Measurements from ENCODE around the gene ZBTB34.

Gene ZBTB34

DNA sequence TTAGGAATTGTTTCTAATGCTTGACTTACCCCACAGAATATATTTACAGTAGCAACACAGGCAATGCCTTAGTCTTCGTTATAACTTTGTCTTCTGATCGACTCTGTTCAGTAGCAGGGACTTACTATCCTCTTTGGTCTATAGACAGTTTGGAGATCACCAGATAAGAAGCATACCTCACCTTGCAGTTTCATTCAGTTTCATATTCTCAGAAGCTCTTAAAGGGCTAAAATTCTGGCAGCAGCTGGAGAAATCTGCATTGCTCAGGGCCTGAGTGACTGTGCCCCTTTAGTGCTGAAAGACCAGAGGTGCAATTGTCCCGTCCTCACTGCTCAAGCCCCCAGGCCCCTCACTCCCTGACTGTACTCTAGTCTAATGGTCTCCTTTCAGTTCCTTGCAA lies 29.6 kb upstream of the ZBTB34 start:
- peaks cover under 1% of the 10 kb centered on the region for H3K4me1 ChIP-seq (ENCODE audit: control insufficient read depth, insufficient read depth, low read length)
- no peak overlapping the region for H3K9ac ChIP-seq (ENCODE audit: low read length)
- no peaks in the 10 kb centered on the region for H3K27me3 ChIP-seq (replicated peaks; ENCODE audit: control insufficient read depth, insufficient read depth, low read length)
- DNase-seq (ENCODE audit: low read depth): no peak
- no peak overlapping the region for H3K4me3 ChIP-seq (ENCODE audit: low read length)
- no peaks in the 10 kb centered on the region for H3K9me3 ChIP-seq (ENCODE audit: control insufficient read depth, low read length)
- H3K36me3 ChIP-seq (ENCODE audit: control insufficient read depth, insufficient read depth, low read length, severe bottlenecking): peaks cover 45% of the 10 kb centered on the region

DNA sequence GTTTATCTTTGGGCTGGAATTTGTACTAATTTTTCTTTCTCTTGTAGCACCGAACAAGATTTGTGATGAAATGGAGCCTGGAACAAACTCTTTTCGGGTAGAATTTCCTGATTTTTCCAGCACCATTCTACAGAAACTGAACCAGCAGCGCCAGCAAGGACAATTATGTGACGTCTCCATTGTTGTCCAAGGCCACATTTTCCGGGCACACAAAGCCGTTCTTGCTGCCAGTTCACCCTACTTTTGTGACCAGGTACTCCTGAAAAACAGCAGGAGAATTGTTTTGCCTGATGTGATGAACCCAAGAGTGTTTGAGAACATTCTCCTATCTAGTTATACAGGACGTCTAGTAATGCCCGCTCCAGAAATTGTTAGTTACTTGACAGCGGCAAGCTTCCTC lies 28.0 kb upstream of the ZBTB34 start:
- peaks cover 6% of the 10 kb centered on the region for H3K4me1 ChIP-seq (ENCODE audit: control insufficient read depth, insufficient read depth, low read length)
- H3K36me3 ChIP-seq (ENCODE audit: control insufficient read depth, insufficient read depth, low read length, severe bottlenecking): peaks cover 47% of the 10 kb centered on the region
- DNase-seq (ENCODE audit: low read depth): no peak
- H3K27me3 ChIP-seq (replicated peaks; ENCODE audit: control insufficient read depth, insufficient read depth, low read length): no peaks in the 10 kb centered on the region
- H3K9me3 ChIP-seq (ENCODE audit: control insufficient read depth, low read length): no peaks in the 10 kb centered on the region
- H3K9ac ChIP-seq (ENCODE audit: low read length): no peak overlapping the region
- H3K4me3 ChIP-seq (ENCODE audit: low read length): no peak overlapping the region

DNA sequence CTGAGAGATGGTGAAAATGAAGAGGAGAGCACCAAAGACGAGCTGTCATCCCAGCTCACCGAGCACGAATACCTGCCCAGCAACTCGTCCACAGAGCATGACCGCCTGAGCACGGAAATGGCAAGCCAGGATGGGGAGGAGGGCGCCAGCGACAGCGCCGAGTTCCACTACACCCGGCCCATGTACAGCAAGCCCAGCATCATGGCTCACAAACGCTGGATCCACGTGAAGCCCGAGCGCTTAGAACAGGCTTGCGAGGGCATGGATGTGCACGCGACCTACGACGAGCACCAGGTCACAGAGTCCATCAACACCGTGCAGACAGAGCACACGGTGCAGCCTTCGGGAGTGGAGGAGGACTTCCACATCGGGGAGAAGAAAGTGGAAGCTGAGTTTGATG lies 27.4 kb upstream of the ZBTB34 start:
- Histone ChIP-seq H3K9ac (ENCODE audit: low read length) (no peak overlapping the region), H3K36me3 (ENCODE audit: control insufficient read depth, insufficient read depth, low read length, severe bottlenecking) (peaks cover 48% of the 10 kb centered on the region), H3K9me3 (ENCODE audit: control insufficient read depth, low read length) (no peaks in the 10 kb centered on the region), H3K4me3 (ENCODE audit: low read length) (no peak overlapping the region), H3K4me1 (ENCODE audit: control insufficient read depth, insufficient read depth, low read length) (peaks cover 6% of the 10 kb centered on the region), H3K27me3 (replicated peaks; ENCODE audit: control insufficient read depth, insufficient read depth, low read length) (no peaks in the 10 kb centered on the region)
- DNase-seq (ENCODE audit: low read depth): no peak

DNA sequence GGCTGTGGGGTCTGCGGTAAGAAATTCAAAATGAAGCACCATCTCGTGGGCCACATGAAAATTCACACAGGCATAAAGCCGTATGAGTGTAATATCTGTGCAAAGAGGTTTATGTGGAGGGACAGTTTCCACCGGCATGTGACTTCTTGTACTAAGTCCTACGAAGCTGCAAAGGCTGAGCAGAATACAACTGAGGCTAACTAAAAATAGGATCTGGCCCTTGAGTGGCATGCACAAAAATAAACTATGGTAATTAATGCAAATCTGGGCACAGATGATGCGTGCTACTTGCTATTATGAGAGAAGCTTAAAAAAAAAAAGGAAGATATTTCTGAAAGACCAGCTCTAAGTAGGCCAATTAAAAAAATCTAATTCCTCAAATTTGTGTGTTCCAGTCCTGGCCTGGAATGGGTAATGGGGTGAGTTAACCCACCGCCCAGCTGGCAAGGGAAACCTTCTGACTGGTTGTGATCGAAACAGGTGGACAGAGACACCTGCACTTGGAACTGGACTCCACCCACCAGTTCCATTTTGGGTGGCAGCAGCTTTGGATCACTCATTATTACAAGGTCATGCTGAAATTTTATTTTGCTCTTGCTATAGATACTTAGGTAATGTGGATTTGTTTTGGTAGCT lies 26.6 kb upstream of the ZBTB34 start:
- H3K9me3 ChIP-seq (ENCODE audit: control insufficient read depth, low read length): no peaks in the 10 kb centered on the region
- H3K27me3 ChIP-seq (replicated peaks; ENCODE audit: control insufficient read depth, insufficient read depth, low read length): no peaks in the 10 kb centered on the region
- H3K36me3 ChIP-seq (ENCODE audit: control insufficient read depth, insufficient read depth, low read length, severe bottlenecking): peaks cover 56% of the 10 kb centered on the region
- no peak overlapping the region for H3K9ac ChIP-seq (ENCODE audit: low read length)
- peaks cover 6% of the 10 kb centered on the region for H3K4me1 ChIP-seq (ENCODE audit: control insufficient read depth, insufficient read depth, low read length)
- no peak for DNase-seq (ENCODE audit: low read depth)
- H3K4me3 ChIP-seq (ENCODE audit: low read length): no peak overlapping the region

DNA sequence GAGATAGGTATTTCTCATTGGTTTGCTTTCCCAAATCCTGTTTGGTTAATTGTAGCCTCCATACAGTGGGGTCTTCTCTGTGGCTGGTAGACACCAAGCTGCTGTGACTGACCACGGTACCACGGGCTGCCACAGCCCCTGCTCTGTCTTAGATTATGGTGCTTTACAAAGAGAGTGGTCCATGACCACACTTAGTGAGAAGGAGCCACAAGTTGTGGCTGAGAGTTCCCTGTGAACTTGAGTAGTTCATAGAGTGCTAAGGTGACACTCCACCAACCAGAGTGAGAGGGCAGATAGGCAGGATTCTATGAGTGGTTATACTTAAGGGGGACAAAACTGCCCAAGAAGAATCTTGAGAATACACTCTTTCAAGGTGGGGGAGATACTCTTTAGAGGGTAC lies 25.8 kb upstream of the ZBTB34 start:
- Histone ChIP-seq H3K36me3 (ENCODE audit: control insufficient read depth, insufficient read depth, low read length, severe bottlenecking) (peaks cover 64% of the 10 kb centered on the region), H3K4me3 (ENCODE audit: low read length) (no peak overlapping the region), H3K4me1 (ENCODE audit: control insufficient read depth, insufficient read depth, low read length) (peaks cover 6% of the 10 kb centered on the region), H3K9me3 (ENCODE audit: control insufficient read depth, low read length) (no peaks in the 10 kb centered on the region), H3K27me3 (replicated peaks; ENCODE audit: control insufficient read depth, insufficient read depth, low read length) (no peaks in the 10 kb centered on the region), H3K9ac (ENCODE audit: low read length) (no peak overlapping the region)
- no peak for DNase-seq (ENCODE audit: low read depth)

DNA sequence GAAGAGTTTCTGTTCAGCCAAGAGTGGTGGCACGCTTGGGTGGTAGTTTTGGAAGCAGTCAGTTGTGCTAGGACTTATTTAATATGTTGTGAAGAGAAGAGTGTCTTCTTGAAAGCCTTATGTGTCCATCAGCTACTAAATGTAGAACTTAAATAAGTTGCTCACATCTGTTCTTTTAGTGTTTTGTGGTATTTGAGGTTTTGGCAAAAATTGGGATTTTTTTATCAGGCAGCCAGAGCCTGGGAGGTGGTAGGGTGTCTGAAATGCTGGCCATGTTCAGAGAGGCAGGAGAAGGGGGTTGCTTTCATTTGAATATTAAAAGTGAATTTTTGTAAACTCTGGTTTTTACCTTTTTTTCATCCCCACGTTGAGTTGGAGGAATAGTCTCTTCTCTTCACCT lies 24.2 kb upstream of the ZBTB34 start:
- Histone ChIP-seq H3K36me3 (ENCODE audit: control insufficient read depth, insufficient read depth, low read length, severe bottlenecking) (peaks cover 59% of the 10 kb centered on the region), H3K4me1 (ENCODE audit: control insufficient read depth, insufficient read depth, low read length) (peaks cover 6% of the 10 kb centered on the region), H3K4me3 (ENCODE audit: low read length) (no peak overlapping the region), H3K9ac (ENCODE audit: low read length) (no peak overlapping the region), H3K27me3 (replicated peaks; ENCODE audit: control insufficient read depth, insufficient read depth, low read length) (no peaks in the 10 kb centered on the region), H3K9me3 (ENCODE audit: control insufficient read depth, low read length) (no peaks in the 10 kb centered on the region)
- no peak for DNase-seq (ENCODE audit: low read depth)

DNA sequence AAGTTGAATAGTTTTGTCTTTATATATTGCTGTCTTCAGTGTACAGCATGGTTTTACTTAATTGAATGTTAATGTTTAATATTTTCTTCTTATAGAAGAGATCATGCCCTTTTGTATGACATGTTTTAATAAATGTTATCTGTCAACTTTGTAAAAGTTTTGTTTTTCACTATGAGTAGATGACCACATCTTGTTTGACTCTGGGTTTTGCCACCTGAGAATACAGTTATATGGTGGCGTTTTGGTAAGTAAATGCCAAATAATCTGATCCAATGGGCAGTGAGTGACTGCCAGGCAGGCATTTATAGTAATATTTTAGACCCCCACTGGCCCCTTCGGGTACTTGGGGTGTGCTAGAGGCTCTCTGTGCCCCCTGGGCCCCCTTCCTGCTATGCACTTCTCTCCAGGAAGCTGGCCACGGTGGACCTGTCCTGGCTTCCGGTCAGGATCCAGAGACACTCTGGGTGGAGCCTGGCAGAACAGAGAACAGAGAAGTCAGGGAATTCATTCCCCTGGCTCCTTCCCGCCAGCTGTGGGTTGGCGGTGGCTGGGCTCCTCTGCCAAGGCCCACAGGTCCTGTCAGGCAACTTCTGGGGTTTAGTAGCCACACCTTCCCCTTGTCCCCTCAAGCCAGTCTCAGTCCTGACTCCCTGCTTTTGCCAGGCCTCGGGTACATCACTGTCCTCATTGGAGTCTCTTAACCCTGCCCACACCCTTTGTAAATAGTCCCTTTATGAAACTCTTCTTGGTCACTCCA lies 22.2 kb upstream of the ZBTB34 start:
- no peak overlapping the region for H3K4me3 ChIP-seq (ENCODE audit: low read length)
- DNase-seq (ENCODE audit: low read depth): no peak
- H3K36me3 ChIP-seq (ENCODE audit: control insufficient read depth, insufficient read depth, low read length, severe bottlenecking): peaks cover 46% of the 10 kb centered on the region
- H3K4me1 ChIP-seq (ENCODE audit: control insufficient read depth, insufficient read depth, low read length): peaks cover 6% of the 10 kb centered on the region
- H3K27me3 ChIP-seq (replicated peaks; ENCODE audit: control insufficient read depth, insufficient read depth, low read length): no peaks in the 10 kb centered on the region
- H3K9me3 ChIP-seq (ENCODE audit: control insufficient read depth, low read length): no peaks in the 10 kb centered on the region
- no peak overlapping the region for H3K9ac ChIP-seq (ENCODE audit: low read length)

DNA sequence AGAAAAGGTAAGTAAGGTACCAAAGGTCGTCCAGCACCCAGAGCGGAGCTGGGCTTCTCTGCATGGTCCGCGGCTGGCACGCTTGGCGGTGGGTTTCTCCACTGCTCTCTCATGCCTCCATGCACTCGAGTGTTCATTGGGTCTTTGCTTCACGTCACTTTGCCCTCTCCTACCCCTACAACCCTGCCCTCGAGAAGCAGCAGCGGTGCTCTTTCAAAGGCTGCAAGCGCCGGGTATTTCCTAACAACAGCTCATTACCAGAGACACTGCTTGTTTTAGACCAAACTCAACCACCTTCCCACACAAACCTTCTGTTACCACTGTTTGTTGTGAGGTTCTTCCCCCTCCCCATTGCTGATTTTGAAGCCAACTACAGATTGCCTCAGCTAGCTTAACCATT lies 21.5 kb upstream of the ZBTB34 start:
- no peak for DNase-seq (ENCODE audit: low read depth)
- Histone ChIP-seq H3K4me1 (ENCODE audit: control insufficient read depth, insufficient read depth, low read length) (peaks cover 9% of the 10 kb centered on the region), H3K9ac (ENCODE audit: low read length) (no peak overlapping the region), H3K4me3 (ENCODE audit: low read length) (no peak overlapping the region), H3K9me3 (ENCODE audit: control insufficient read depth, low read length) (no peaks in the 10 kb centered on the region), H3K27me3 (replicated peaks; ENCODE audit: control insufficient read depth, insufficient read depth, low read length) (no peaks in the 10 kb centered on the region), H3K36me3 (ENCODE audit: control insufficient read depth, insufficient read depth, low read length, severe bottlenecking) (peaks cover 39% of the 10 kb centered on the region)

DNA sequence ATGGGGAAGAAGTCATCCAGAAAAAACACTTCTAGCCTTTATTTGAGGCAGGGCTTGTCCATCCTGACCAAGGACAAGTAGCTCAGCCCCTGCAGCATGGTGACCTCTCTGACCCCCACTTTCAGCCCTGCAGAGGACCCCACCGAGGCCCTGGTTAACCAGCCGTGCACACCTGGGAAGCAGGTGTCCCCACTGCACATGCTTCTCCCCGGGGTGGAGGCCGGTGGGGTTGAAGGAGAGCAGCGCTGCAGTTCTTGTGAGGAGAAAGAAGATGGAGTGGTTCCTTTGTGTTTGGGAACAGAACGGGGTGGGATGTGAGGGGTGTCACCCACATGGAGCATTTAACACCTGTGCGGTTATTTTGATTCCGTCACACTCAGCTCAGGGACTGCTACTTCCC lies 21.1 kb upstream of the ZBTB34 start:
- peaks cover 13% of the 10 kb centered on the region for H3K4me1 ChIP-seq (ENCODE audit: control insufficient read depth, insufficient read depth, low read length)
- no peaks in the 10 kb centered on the region for H3K9me3 ChIP-seq (ENCODE audit: control insufficient read depth, low read length)
- no peak overlapping the region for H3K9ac ChIP-seq (ENCODE audit: low read length)
- no peak for DNase-seq (ENCODE audit: low read depth)
- H3K36me3 ChIP-seq (ENCODE audit: control insufficient read depth, insufficient read depth, low read length, severe bottlenecking): peaks cover 35% of the 10 kb centered on the region
- H3K4me3 ChIP-seq (ENCODE audit: low read length): no peak overlapping the region
- H3K27me3 ChIP-seq (replicated peaks; ENCODE audit: control insufficient read depth, insufficient read depth, low read length): no peaks in the 10 kb centered on the region

DNA sequence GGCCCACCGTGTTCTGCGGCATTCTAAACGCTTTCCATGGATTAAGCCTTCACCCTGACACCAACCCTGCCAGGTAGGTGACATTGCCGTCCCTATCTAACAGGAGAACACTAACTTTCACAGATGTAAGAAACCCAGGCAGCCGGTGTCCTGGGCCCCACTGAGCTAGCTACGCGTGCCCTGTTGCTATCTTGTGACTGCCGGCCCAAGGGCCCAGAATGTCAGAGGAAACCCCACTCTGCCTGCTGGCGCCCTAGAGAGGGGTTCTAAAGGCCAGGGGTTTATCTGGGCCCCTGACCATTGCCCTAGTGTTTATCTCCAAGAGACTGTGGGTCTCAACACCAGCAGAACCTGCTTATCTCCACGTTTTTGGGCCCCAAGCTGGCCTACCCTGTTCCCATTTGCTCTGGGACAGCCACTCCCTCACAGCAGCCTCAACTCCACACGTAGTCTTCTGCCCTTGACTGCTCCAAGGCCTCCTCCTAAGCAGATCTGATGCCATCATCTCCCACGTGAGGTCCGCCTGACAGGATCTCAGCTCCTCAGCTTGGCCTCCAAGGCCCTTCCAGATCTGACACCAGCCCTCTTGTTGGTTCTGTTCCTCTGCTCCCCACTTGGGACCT lies 18.1 kb upstream of the ZBTB34 start:
- no peaks in the 10 kb centered on the region for H3K27me3 ChIP-seq (replicated peaks; ENCODE audit: control insufficient read depth, insufficient read depth, low read length)
- no peak for DNase-seq (ENCODE audit: low read depth)
- peaks cover 17% of the 10 kb centered on the region for H3K36me3 ChIP-seq (ENCODE audit: control insufficient read depth, insufficient read depth, low read length, severe bottlenecking)

DNA sequence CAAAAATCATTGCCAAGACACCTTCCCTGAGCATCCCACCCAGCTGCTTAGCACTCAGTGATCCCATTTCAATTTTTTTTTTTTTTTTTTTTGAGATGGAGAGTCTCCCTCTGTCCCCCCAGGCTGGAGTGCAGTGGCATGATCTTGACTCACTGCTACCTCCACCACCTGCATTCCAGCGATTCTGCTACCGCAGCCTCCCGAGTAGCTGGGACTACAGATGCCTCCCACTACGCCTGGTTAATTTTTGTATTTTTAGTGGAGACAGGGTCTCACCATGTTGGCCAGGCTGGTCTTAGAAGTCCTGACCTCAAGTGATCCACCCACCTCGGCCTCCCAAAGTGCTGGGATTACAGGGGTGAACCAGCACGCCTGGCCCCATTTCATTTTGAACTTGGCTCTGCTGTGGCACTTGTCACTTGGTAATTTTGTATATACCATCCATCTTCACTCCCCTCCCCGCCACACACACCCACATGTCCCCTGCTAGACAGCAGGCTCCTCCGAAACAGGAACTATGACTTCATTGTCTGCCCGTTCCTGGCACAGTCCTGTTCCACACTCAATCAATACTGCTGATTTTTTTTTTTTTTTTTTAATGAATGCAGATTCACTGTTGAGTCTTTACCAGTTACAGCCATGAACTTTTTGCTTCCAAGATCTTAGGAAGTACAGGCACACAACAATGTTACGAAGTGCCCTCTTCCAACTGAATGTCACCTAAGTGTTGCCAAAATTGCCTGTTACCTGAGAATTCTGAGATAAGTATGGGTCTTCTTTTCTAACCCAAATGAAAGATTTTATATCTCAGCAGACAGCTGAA lies 17.3 kb upstream of the ZBTB34 start:
- no peaks in the 10 kb centered on the region for H3K9me3 ChIP-seq (ENCODE audit: control insufficient read depth, low read length)
- no peak overlapping the region for H3K9ac ChIP-seq (ENCODE audit: low read length)
- DNase-seq (ENCODE audit: low read depth): no peak
- no peaks in the 10 kb centered on the region for H3K27me3 ChIP-seq (replicated peaks; ENCODE audit: control insufficient read depth, insufficient read depth, low read length)
- H3K36me3 ChIP-seq (ENCODE audit: control insufficient read depth, insufficient read depth, low read length, severe bottlenecking): peaks cover 15% of the 10 kb centered on the region
- H3K4me1 ChIP-seq (ENCODE audit: control insufficient read depth, insufficient read depth, low read length): peaks cover 7% of the 10 kb centered on the region
- H3K4me3 ChIP-seq (ENCODE audit: low read length): no peak overlapping the region

More for the DNA sequence above, 18.1 kb upstream of the ZBTB34 start:
- H3K9ac ChIP-seq (ENCODE audit: low read length): no peak overlapping the region
- no peak overlapping the region for H3K4me3 ChIP-seq (ENCODE audit: low read length)
- H3K4me1 ChIP-seq (ENCODE audit: control insufficient read depth, insufficient read depth, low read length): peaks cover 7% of the 10 kb centered on the region
- no peaks in the 10 kb centered on the region for H3K9me3 ChIP-seq (ENCODE audit: control insufficient read depth, low read length)

Measured in adipocyte (in vitro differentiated cells).